Mammary epithelial cell (primary cell): ENCODE measurements around the gene UACA.

Experiments
- EZH2 ChIP-seq: IDR thresholded peaks from 2 replicates; pipeline ENCODE4 v1.6.1; 2012; ENCODE audit warnings: low read length, inconsistent platforms, borderline replicate concordance
- TF ChIP-seq, protein P1 (sequence below), 2 donors: IDR thresholded peaks in 1 of 2; conservative IDR thresholded peaks in 1 of 2; 2 replicates each; pipeline ENCODE4 v1.5.1; 2011 to 2012; ENCODE audit warnings: inconsistent platforms in 2 of 2, low read length in 2 of 2, mild to moderate bottlenecking in 2 of 2, control low read depth in 1 of 2, low read depth in 1 of 2; ENCODE audit not compliant: insufficient read depth in 1 of 2; ENCODE audit errors: extremely low read depth in 1 of 2

DNA sequence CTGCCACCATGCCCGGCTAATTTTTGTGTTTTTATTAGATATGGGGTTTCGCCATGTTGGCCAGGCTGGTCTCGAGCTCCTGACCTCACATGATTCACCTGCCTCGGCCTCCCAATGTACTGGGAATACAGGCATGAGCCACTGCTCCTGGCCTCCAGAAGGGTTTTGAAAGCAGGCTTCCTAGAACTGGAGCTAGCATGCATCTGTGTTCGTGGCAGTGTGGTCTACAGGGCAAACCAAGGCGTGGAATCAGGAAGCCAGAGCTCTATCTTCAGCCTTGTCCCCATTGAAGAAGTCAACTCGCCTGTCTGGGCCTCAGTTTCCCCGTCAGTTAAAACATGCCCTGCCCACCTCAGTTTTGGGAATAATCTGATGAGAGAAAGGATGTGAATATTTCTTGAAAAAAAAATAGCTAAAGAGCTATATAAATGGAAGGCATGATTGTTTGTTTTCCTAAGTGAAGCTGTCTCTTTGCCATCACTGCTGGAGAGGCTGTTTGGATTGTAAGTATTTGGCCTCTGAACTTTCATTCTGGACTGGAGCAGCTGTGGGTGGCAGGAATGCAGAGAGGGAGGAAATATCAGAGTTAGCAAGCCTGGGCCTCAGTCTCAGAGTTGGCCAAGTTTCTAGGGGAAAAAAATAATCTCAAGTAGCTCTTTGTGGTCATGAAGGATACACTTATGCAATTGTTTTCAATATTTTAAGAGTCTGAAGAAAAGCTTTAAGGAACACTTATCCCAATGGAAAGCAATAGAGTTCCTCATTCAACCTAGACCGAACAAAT, 36.5 kb upstream of the UACA start:
- TF ChIP-seq, protein P1, sequence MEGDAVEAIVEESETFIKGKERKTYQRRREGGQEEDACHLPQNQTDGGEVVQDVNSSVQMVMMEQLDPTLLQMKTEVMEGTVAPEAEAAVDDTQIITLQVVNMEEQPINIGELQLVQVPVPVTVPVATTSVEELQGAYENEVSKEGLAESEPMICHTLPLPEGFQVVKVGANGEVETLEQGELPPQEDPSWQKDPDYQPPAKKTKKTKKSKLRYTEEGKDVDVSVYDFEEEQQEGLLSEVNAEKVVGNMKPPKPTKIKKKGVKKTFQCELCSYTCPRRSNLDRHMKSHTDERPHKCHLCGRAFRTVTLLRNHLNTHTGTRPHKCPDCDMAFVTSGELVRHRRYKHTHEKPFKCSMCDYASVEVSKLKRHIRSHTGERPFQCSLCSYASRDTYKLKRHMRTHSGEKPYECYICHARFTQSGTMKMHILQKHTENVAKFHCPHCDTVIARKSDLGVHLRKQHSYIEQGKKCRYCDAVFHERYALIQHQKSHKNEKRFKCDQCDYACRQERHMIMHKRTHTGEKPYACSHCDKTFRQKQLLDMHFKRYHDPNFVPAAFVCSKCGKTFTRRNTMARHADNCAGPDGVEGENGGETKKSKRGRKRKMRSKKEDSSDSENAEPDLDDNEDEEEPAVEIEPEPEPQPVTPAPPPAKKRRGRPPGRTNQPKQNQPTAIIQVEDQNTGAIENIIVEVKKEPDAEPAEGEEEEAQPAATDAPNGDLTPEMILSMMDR (conservative IDR thresholded peaks at IDR 0.05 in 1 of 2, IDR thresholded peaks at IDR 0.05 in 1 of 2; ENCODE audit: extremely low read depth in 1 of 2, insufficient read depth in 1 of 2, low read depth in 1 of 2, low read length in 2 of 2): no peak
- TF ChIP-seq EZH2: no peak
